SU-DHL-6 (cell line): ENCODE results near the gene ROS1.

ENCODE experiments used
- H2AFZ ChIP-seq: fragments of 200-600 bp; sonication (generic); 2 replicates; pipeline ENCODE4 v1.6.1; 2014; ENCODE audit warnings: low read depth, mild to moderate bottlenecking, moderate library complexity, mixed read lengths, antibody characterized with exemption, low read length; ENCODE audit not compliant: severe bottlenecking
- H3F3A ChIP-seq: fragments of 200-600 bp; shearing (Covaris generic); 2 replicates; pipeline ENCODE4 v1.6.0; 2016; ENCODE audit warnings: antibody characterized with exemption, mild to moderate bottlenecking; ENCODE audit not compliant: insufficient read depth
- H3K27ac ChIP-seq: fragments of 200-600 bp; sonication (generic); 2 replicates; pipeline ENCODE4 v1.5.1; 2016; ENCODE audit warnings: low read depth, mild to moderate bottlenecking, low read length, moderate library complexity, mixed read lengths
- H3K27me3 ChIP-seq: fragments of 200-600 bp; sonication (generic), shearing (Covaris generic); 2 replicates; pipeline ENCODE4 v1.6.0; 2014; ENCODE audit warnings: mild to moderate bottlenecking, low read length
- H3K36me3 ChIP-seq: fragments of 200-600 bp; sonication (generic); 2 replicates; pipeline ENCODE4 v1.6.1; 2014; ENCODE audit warnings: mild to moderate bottlenecking, low read length, mixed read lengths
- H3K4me2 ChIP-seq: fragments of 300-600, 200-600 bp; shearing (Covaris generic), sonication (generic); 2 replicates; pipeline ENCODE4 v1.6.0; 2014; ENCODE audit warnings: low read length, low read depth, mild to moderate bottlenecking; ENCODE audit not compliant: poor library complexity, severe bottlenecking
- H3K4me3 ChIP-seq: fragments of 200-600 bp; sonication (generic); 2 replicates; pipeline ENCODE4 v1.5.1; 2014; ENCODE audit warnings: antibody characterized with exemption, low read length, mild to moderate bottlenecking, mixed read lengths; ENCODE audit not compliant: insufficient read depth, poor library complexity, severe bottlenecking
- H3K79me2 ChIP-seq: fragments of 200-600 bp; sonication (generic); 2 replicates; pipeline ENCODE4 v1.6.1; 2014; ENCODE audit warnings: mild to moderate bottlenecking, low read length, moderate library complexity; ENCODE audit not compliant: insufficient read depth
- H3K9ac ChIP-seq: fragments of 200-600 bp; sonication (generic); 2 replicates; pipeline ENCODE4 v1.7.0; 2014; ENCODE audit warnings: mild to moderate bottlenecking, low read length
- H3K9me2 ChIP-seq: fragments of 200-600 bp; sonication (generic); replicated peaks from 2 replicates; pipeline ENCODE4 v1.6.1; 2014; ENCODE audit warnings: low read length; ENCODE audit not compliant: insufficient read depth
- H3K9me3 ChIP-seq: fragments of 200-600 bp; sonication (generic); 2 replicates; pipeline ENCODE4 v1.6.1; 2014; ENCODE audit warnings: low read length, mixed read lengths; ENCODE audit not compliant: insufficient read depth
- H4K20me1 ChIP-seq: fragments of 200-600 bp; sonication (generic); 2 replicates; pipeline ENCODE4 v1.6.1; 2014; ENCODE audit warnings: low read depth, mild to moderate bottlenecking, antibody characterized with exemption, low read length, moderate library complexity, mixed read lengths
- EZH2phosphoT487 ChIP-seq: fragments of 200-600 bp; sonication (generic), shearing (Covaris generic); conservative IDR thresholded peaks from 2 replicates; pipeline ENCODE4 v1.6.1; 2018; ENCODE audit warnings: mild to moderate bottlenecking, antibody characterized with exemption, low read length, moderate library complexity, mixed read lengths
- TF ChIP-seq, protein P1 (sequence below): fragments of 200-600 bp; sonication (generic); IDR thresholded peaks from one replicate; pipeline ENCODE4 v1.5.1; 2017; ENCODE audit warnings: antibody characterized with exemption, mild to moderate bottlenecking, low read length, moderate library complexity; ENCODE audit not compliant: insufficient read depth, poor library complexity, severe bottlenecking

Gene ROS1

GRCh38 chr6:117351521-117351920 is 74.2 kb downstream of the ROS1 start:
- no peak overlapping the region for H3K27ac ChIP-seq
- no peaks in the 10 kb centered on the region for H3K27me3 ChIP-seq
- H3F3A ChIP-seq = no peaks in the 10 kb centered on the region
- H2AFZ ChIP-seq = no peak overlapping the region
- H3K4me3 ChIP-seq = no peak overlapping the region
- H3K9me2 ChIP-seq = no peaks in the 10 kb centered on the region
- no peak overlapping the region for H3K9ac ChIP-seq
- TF ChIP-seq, protein P1, sequence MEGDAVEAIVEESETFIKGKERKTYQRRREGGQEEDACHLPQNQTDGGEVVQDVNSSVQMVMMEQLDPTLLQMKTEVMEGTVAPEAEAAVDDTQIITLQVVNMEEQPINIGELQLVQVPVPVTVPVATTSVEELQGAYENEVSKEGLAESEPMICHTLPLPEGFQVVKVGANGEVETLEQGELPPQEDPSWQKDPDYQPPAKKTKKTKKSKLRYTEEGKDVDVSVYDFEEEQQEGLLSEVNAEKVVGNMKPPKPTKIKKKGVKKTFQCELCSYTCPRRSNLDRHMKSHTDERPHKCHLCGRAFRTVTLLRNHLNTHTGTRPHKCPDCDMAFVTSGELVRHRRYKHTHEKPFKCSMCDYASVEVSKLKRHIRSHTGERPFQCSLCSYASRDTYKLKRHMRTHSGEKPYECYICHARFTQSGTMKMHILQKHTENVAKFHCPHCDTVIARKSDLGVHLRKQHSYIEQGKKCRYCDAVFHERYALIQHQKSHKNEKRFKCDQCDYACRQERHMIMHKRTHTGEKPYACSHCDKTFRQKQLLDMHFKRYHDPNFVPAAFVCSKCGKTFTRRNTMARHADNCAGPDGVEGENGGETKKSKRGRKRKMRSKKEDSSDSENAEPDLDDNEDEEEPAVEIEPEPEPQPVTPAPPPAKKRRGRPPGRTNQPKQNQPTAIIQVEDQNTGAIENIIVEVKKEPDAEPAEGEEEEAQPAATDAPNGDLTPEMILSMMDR = no peak
- TF ChIP-seq EZH2phosphoT487 = no peak
- no peak overlapping the region for H3K4me2 ChIP-seq
- no peaks in the 10 kb centered on the region for H3K9me3 ChIP-seq
- no peaks in the 10 kb centered on the region for H3K79me2 ChIP-seq
- no peaks in the 10 kb centered on the region; the same call in 1 of the 2 replicates for H4K20me1 ChIP-seq
- H3K36me3 ChIP-seq = no peaks in the 10 kb centered on the region

DNA sequence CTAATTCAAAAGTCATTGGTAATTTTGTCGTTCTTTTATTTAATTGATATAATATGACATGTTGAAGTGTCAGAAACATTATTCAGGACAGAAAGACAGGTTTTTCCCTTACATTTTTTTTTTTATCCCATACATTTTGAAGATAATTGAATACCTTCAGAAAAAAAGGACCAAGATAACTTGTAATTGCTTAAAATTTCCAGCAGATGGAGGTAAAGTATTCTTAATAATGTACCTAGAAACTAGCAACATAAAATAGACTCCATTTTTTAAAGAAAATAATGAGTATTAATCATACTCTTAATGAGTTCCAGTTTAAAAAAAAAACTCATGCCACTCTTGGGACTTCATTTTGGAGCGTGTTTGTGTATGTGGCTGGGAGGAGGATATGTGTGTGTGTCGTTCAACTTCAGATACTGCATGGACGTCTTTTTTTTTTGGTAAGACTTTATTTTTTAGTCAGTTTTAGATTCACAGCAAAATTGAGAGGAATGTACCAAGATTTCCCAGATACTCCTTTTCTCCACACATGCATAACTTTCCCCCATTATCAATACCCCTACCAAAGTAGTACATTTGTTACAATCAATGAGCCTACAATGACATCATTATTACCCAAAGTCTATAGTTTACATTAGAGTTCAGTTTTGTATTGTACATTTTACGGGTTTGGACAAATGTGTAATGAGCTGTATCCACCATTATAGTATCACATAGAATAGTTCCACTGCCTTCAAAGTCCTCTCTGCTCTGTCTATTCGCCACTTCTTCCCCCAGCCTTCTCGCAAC is 79.4 kb downstream of the ROS1 start:
- no peaks in the 10 kb centered on the region for H3K36me3 ChIP-seq
- H3K4me2 ChIP-seq = no peak overlapping the region
- TF ChIP-seq EZH2phosphoT487 = no peak
- TF ChIP-seq, protein P1 = peak; percentile 14
- no peaks in the 10 kb centered on the region for H3K9me2 ChIP-seq
- H3K27ac ChIP-seq = no peak overlapping the region
- H2AFZ ChIP-seq = no peak overlapping the region
- H3K9me3 ChIP-seq = no peaks in the 10 kb centered on the region
- H3K9ac ChIP-seq = no peak overlapping the region
- H3K79me2 ChIP-seq = no peaks in the 10 kb centered on the region
- no peaks in the 10 kb centered on the region for H3K27me3 ChIP-seq
- no peaks in the 10 kb centered on the region for H3F3A ChIP-seq
- no peaks in the 10 kb centered on the region; the same call in 1 of the 2 replicates for H4K20me1 ChIP-seq
- no peak overlapping the region for H3K4me3 ChIP-seq

- H3K36me3 ChIP-seq = no peaks in the 10 kb centered on the region
- H3K9me3 ChIP-seq = no peaks in the 10 kb centered on the region
- H3K4me2 ChIP-seq = no peak overlapping the region
- no peaks in the 10 kb centered on the region for H3F3A ChIP-seq
- no peaks in the 10 kb centered on the region for H3K79me2 ChIP-seq
- H3K9me2 ChIP-seq = no peaks in the 10 kb centered on the region
- no peak for TF ChIP-seq EZH2phosphoT487
- TF ChIP-seq, protein P1 = no peak
- H3K27ac ChIP-seq = no peak overlapping the region
- H3K4me3 ChIP-seq = no peak overlapping the region
- H4K20me1 ChIP-seq = no peaks in the 10 kb centered on the region; the same call in 1 of the 2 replicates
- no peak overlapping the region for H2AFZ ChIP-seq
- no peaks in the 10 kb centered on the region for H3K27me3 ChIP-seq
- no peak overlapping the region for H3K9ac ChIP-seq
These were observed 80.5 kb downstream of the ROS1 start for GRCh38 chr6:117345292-117345610.
